RWPE1 (cell line): ENCODE results near the gene TBC1D14.
A peak's percentile ranks its signal among the peaks of the same experiment; 100 is the strongest.

Experiments
- CTCF ChIA-PET: fragments of 350-600 bp; sonication (Branson Sonifier 250); formaldehyde crosslinking; extraction: SDS; loops from one replicate; lab custom pipeline; 2021; lab: Yijun Ruan, JAX
- POLR2A ChIA-PET: fragments of 400-600 bp; formaldehyde crosslinking; extraction: SDS; loops from one replicate; lab custom pipeline; 2020; ENCODE audit warnings: antibody characterized with exemption; ENCODE audit not compliant: low non-redundant PET; lab: Yijun Ruan, JAX
- DNase-seq: peaks from one replicate; pipeline ENCODE4 v3.0.0; 2012; ENCODE audit warnings: low spot score
- H3K27ac ChIP-seq: fragments of 450-650 bp; 2 replicates; pipeline ENCODE4 v1.5.1; 2017
- CTCF ChIP-seq: fragments of 450-650 bp; conservative IDR thresholded peaks from 2 replicates; pipeline ENCODE4 v1.5.1; 2017; ENCODE audit warnings: low read depth, mild to moderate bottlenecking

TBC1D14 gene

GRCh38 chr4:6948134-6948460, 38.5 kb downstream of the TBC1D14 start:
- ChIA-PET POLR2A (no interaction called here), CTCF (no interaction called here)
- H3K27ac ChIP-seq, result no peak overlapping the region
- no peak for TF ChIP-seq CTCF
- no peak for DNase-seq

DNA sequence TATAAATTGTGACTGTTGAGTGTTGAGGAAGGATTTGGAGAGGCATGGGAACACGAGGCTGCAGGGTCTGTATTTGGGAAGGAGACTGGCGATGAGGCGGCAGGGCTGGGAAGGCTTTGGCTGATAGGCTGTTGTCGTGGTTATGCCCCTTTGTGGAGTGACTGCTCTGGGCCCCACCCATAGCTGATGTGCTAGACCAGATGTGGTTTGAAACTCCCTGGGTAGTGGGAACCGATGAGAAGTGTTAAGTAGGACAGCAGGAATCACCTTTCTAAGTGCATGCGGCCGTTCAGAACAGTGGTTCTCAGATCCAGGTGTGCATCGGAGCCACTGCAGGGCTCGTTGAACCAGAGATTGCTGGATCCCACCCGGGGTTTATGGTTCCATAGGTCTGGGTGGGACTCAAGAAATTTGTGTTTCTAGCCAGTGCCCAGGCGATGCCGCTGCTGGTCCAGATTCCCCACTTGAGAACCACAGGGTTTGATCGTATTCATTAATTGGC, 42.3 kb downstream of the TBC1D14 start:
- no peak overlapping the region for H3K27ac ChIP-seq
- POLR2A ChIA-PET, result no interaction called here
- no peak for DNase-seq
- TF ChIP-seq CTCF, result no peak
- CTCF ChIA-PET, result no interaction called here

DNA sequence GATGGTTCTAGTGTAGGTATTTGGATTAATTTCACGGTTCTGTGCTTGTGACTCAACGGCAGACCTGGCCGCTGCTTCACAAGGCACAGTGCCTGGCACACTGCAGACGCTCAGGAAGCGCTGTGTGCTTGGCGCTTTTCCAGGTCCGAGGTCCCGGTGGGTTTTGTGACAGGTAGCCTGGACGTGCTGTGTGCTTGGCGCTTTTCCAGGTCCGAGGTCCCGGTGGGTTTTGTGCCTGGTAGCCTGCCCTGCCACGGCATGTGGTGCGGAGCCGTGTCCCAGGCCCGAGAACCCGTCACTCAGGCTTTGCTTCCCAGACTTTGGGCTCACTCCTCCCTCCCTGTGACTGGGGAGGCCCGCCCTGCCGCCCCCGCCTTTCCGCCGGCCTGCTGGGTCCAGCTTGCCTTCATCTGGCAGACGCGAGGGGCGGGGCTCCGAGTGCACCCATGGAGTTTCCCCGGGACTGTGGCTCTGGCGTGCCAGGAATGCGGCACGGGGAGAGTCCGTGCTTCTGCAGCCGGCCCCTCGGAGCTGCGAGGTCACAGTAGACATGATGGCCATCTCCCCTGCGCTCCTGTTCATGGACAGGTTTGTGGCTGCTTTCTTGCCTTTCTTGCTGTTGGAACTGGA, 44.2 kb downstream of the TBC1D14 start:
- ChIA-PET CTCF (interaction anchor here (0.6 kb wide), 1 partner anchor 113 kb away, joined by 4 read pairs; no protein-coding TSS in a partner anchor), POLR2A (no interaction called here)
- no peak for DNase-seq
- no peak for TF ChIP-seq CTCF
- peak overlapping the region; percentile 9; the same call in 1 of the 2 replicates for H3K27ac ChIP-seq

- POLR2A ChIA-PET, result no interaction called here
- no peak overlapping the region for H3K27ac ChIP-seq
- DNase-seq, result peak; percentile 23
- CTCF ChIA-PET, result interaction anchor here (2.2 kb wide), 1 partner anchor 19 kb away, joined by 11 read pairs; no protein-coding TSS in a partner anchor
- no peak for TF ChIP-seq CTCF
Observed at GRCh38 chr4:6955261-6955911, 45.8 kb downstream of the TBC1D14 start.

DNA sequence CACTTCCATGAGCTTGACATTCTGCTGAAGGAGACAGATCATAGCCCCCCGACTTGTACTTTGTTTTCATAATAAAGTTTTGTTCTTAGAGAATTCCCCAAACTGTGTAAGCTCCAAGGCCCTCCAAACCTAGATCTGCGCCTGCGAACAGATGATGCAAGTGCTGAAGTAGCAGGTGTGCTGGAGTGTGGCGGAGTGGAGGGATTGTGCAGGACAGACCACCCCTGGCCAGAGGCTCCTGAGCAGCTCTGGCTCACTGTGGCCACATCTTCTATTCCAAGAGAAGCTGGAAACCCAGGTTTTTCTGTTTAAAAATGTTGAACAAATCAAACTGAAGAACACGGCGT, 46.4 kb downstream of the TBC1D14 start:
- ChIA-PET POLR2A (no interaction called here), CTCF (interaction anchor here (2.2 kb wide), 1 partner anchor 18 kb away, joined by 11 read pairs; no protein-coding TSS in a partner anchor)
- no peak for DNase-seq
- TF ChIP-seq CTCF, result no peak
- no peak overlapping the region for H3K27ac ChIP-seq

DNA sequence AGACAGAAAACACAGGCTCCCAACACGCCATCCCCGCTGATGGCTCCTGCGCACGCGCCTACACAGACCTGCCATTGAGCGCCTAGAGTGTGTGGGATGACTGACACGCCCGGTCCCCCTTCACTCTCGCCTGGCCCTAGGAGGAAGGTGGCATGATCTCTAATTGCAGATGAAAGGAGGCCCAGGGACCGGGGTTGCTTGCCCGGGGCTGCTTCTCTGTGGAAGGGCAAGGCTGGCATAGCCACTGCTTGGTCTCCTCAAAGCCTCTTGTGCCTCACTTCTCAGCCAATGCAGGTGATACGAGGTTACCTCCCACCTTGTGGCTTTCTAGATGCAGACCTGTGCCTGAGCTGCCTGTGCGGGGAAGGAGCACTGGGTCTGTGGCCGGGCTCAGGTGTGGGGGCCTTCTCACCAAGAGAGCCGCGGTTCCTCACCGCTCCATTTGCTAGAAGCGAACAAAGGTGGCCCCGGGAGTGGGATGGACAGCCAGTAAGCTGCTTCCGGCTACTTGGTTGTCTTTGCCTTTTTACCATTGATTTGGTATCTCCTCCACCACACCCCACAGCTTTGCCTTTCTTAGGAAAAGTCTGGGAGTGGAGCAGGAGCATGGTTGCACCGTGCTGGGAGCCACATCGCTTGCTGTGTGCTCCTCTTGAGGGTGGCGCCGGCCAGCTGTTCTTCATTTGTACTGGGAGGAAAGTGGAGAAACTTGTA, 47.0 kb downstream of the TBC1D14 start:
- CTCF ChIA-PET, result interaction anchor here (2.2 kb wide), 1 partner anchor 18 kb away, joined by 11 read pairs; no protein-coding TSS in a partner anchor
- H3K27ac ChIP-seq, result no peak overlapping the region
- no peak for DNase-seq
- TF ChIP-seq CTCF, result no peak
- POLR2A ChIA-PET, result no interaction called here
